Endothelial cell of umbilical vein (primary cell): ENCODE measurements around the gene EVC2. TPM values are rescaled to one million over a fixed set of nuclear protein-coding genes. Genes with fewer than 3 reads are reported as not detected.

Experiments used
- BruUV-seq: library from RNA; stranded (reverse); fragments of 400-500 nt; replicated peaks from 2 replicates; lab custom pipeline; 2021; lab: Mats Ljungman, UMichigan
- CTCF ChIA-PET: fragments of 300-600, 350-600 bp; sonication (Branson Sonifier 250); formaldehyde crosslinking; loops from one replicate; lab custom pipeline; 2021; ENCODE audit warnings: antibody characterized with exemption, inconsistent platforms; lab: Charles Lee
- POLR2A ChIA-PET: fragments of 300-600, 350-600 bp; sonication (Branson Sonifier 250); formaldehyde crosslinking; loops from one replicate; lab custom pipeline; 2021; ENCODE audit warnings: antibody characterized with exemption, inconsistent platforms; lab: Charles Lee
- DNase-seq: peaks from one replicate; pipeline ENCODE4 v3.0.0-alpha.2; 2011; ENCODE audit warnings: low read depth, low spot score
- FAIRE-seq: peaks from 2 replicates; lab custom pipeline; 2011; peaks lifted over from hg19 to GRCh38; lab: Jason Lieb, UNC
- H2AFZ ChIP-seq: 2 replicates; pipeline ENCODE4 v1.6.0; 2012; ENCODE audit warnings: low read depth, low read length, control low read depth, inconsistent platforms
- H3K27ac ChIP-seq: 2 replicates; pipeline ENCODE4 v1.5.1; 2011; ENCODE audit warnings: low read depth, mild to moderate bottlenecking, control low read depth, low read length, moderate library complexity; ENCODE audit not compliant: insufficient read depth
- H3K27me3 ChIP-seq, 2 experiments: 2 replicates each; pipeline versions ENCODE4 v1.6.0 to v1.6.1; 2011; ENCODE audit warnings: low read length in 2 of 2, mixed read lengths in 1 of 2; ENCODE audit not compliant: control insufficient read depth in 2 of 2, insufficient read depth in 2 of 2
- H3K36me3 ChIP-seq, 2 experiments: 2 replicates in 1 of 2; 3 replicates in 1 of 2; pipeline ENCODE4 v1.5.1; 2011; ENCODE audit warnings: low read length in 2 of 2, mild to moderate bottlenecking in 1 of 2, moderate library complexity in 1 of 2; ENCODE audit not compliant: control insufficient read depth in 2 of 2, insufficient read depth in 2 of 2; ENCODE audit errors: extremely low read depth in 1 of 2
- H3K4me1 ChIP-seq: 3 replicates; pipeline ENCODE4 v1.5.1; 2011; ENCODE audit warnings: mild to moderate bottlenecking, low read length; ENCODE audit not compliant: control insufficient read depth, insufficient read depth; ENCODE audit errors: extremely low read depth
- H3K4me2 ChIP-seq: 2 replicates; pipeline ENCODE4 v1.6.1; 2011; ENCODE audit warnings: low read length, control low read depth, mixed read lengths; ENCODE audit not compliant: insufficient read depth
- H3K4me3 ChIP-seq, 3 experiments: fragments of 200-600 bp in 1 of 3; sonication (generic), shearing (Covaris generic) in 1 of 3; replicated peaks in 1 of 3; 2 replicates each; pipeline ENCODE4 v1.5.1; 2011 to 2016; ENCODE audit warnings: control low read depth in 3 of 3, low read length in 3 of 3, mild to moderate bottlenecking in 2 of 3, inconsistent platforms in 1 of 3, low read depth in 1 of 3, moderate library complexity in 1 of 3; ENCODE audit not compliant: insufficient read depth in 1 of 3
- H3K79me2 ChIP-seq: 2 replicates; pipeline ENCODE4 v1.6.0; 2012; ENCODE audit warnings: low read length, inconsistent platforms; ENCODE audit not compliant: control insufficient read depth, insufficient read depth
- H3K9ac ChIP-seq: replicated peaks from 2 replicates; pipeline ENCODE3; 2011; ENCODE audit warnings: low read length, control low read depth; ENCODE audit not compliant: insufficient read depth; ENCODE audit errors: extremely low read depth
- H3K9me1 ChIP-seq: replicated peaks from 3 replicates; pipeline ENCODE4 v1.6.0; 2011; ENCODE audit warnings: mild to moderate bottlenecking, low read length; ENCODE audit not compliant: control insufficient read depth, insufficient read depth; ENCODE audit errors: extremely low read depth
- H3K9me3 ChIP-seq: replicated peaks from 2 replicates; pipeline ENCODE4 v1.5.1; 2012; ENCODE audit warnings: low read length, inconsistent platforms; ENCODE audit not compliant: control insufficient read depth, insufficient read depth
- H4K20me1 ChIP-seq: replicated peaks from 2 replicates; pipeline ENCODE3; 2011; ENCODE audit warnings: mild to moderate bottlenecking, low read length; ENCODE audit not compliant: control insufficient read depth, insufficient read depth; ENCODE audit errors: extremely low read depth
- MYC ChIP-seq: IDR thresholded peaks from one replicate; pipeline ENCODE4 v1.6.1; 2011; ENCODE audit warnings: mild to moderate bottlenecking, low read depth, low read length
- POLR2A ChIP-seq: IDR thresholded peaks from 2 replicates; pipeline ENCODE4 v1.6.1; 2012; ENCODE audit warnings: low read depth, mild to moderate bottlenecking, control low read depth, low read length
- dilution Hi-C: fragments of 300-500 bp; cut with MboI; formaldehyde crosslinking; loops from one replicate; pipeline ENCODE4 v1.15.0; 2019; ENCODE audit warnings: low sequenced_read_pairs; ENCODE audit not compliant: extremely low pct_ligation_motif_present
- intact Hi-C: fragments of 100-400 bp; cut with micrococcal nuclease; formaldehyde crosslinking; loops from one replicate; pipeline ENCODE4 v1.10.0; 2022
- polyA plus RNA-seq, 4 experiments: library from polyadenylated mRNA; depleted of rRNA in 3 of 4; stranded (reverse) in 3 of 4; unstranded in 1 of 4; fragments of >200 nt; gene quantifications; 2 replicates each; pipeline versions ENCODE4 v1.2.1 to v1.2.3, GENCODE V29; 2011 to 2012; ENCODE audit warnings: missing spikeins in 1 of 4
- total RNA-seq: library from RNA; stranded (reverse); gene quantifications from 2 replicates; pipeline ENCODE4 v1.2.3, GENCODE V29; 2021

Gene EVC2
- total and polyA plus RNA-seq, 2 donors (not counting 3 experiments of a cell fraction or from before 2014, with no cell fraction given) = 1.7 to 8.8 TPM

DNA sequence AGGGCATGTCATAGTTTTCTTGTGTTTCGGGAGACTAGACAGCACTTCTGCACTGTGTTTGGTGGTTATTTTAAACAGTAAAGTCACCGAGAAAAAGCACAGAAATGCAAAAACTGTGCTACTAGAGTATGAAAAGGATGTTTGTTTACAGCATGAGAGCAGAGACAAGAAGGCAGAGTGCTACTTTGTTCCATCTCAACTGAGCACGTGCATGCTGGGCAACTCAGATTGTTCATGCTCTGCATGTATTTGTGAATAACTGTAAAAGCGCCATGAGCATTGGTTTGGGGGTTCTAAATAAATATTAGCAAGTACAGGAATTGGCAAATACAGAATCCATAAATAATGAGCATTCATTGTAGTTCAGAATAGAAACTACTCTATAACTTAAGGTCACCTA is 10.1 kb upstream of the EVC2 start:
- DNase-seq (no peak), FAIRE-seq (no peak)
- H3K27me3 ChIP-seq = no peaks in the 10 kb centered on the region
- BruUV-seq = no TSS peak
- ChIA-PET CTCF (no interaction called here), POLR2A (no interaction called here)
- no peak for TF ChIP-seq POLR2A
- H4K20me1 ChIP-seq = no peaks in the 10 kb centered on the region
- H3K36me3 ChIP-seq = peaks cover 3 to 4% of the 10 kb centered on the region in 2 experiments
- H3K4me2 ChIP-seq = no peak overlapping the region
- no peak overlapping the region for H3K27ac ChIP-seq
- no peak overlapping the region for H2AFZ ChIP-seq
- intact Hi-C loops = no loop called here
- H3K4me1 ChIP-seq = peaks cover 3% of the 10 kb centered on the region
- H3K9ac ChIP-seq = no peak overlapping the region
- no peaks in the 10 kb centered on the region for H3K9me3 ChIP-seq
- no peak overlapping the region for H3K4me3 ChIP-seq
- H3K9me1 ChIP-seq = no peaks in the 10 kb centered on the region
- dilution Hi-C loops = no loop called here
- peaks cover 10% of the 10 kb centered on the region for H3K79me2 ChIP-seq

DNA sequence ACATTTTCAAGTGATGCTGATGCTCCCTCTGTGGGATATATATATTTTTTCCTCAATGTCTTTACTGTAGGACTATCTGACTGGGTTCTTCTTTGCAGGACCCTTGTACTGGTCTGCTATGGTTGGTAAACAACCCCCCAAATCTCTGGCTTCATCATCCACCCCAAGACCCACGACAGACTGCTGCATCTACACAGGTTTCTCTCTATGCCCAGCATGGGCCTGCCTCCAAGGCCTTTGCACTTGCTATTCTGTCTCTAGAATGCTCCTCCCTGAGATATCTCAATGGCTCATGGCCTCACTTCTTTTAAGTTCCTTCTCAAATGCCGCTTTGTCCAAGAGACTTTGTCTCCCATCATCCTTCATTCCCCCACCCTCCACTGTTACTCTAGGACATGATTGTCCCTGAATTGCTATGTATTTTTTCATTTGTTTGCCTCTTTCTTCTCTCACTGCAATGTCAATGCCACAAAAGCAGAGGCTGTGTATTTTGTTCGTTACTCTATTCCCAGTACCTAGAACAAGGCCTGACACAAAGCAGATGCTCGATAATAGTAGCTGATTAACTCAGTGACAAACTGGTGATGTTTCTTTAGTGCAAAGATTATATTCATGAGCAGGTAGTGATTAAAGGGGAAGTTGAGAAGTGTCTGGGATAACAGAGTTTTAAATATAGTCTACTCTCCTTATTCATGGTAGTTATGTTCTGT is 9.2 kb upstream of the EVC2 start:
- intact Hi-C loops = no loop called here
- Histone ChIP-seq H3K4me3 (no peak overlapping the region), H4K20me1 (no peaks in the 10 kb centered on the region), H3K9me3 (no peaks in the 10 kb centered on the region), H3K36me3 (peaks cover 2 to 3% of the 10 kb centered on the region in 2 experiments), H3K27ac (no peak overlapping the region), H3K9me1 (no peaks in the 10 kb centered on the region), H3K4me2 (no peak overlapping the region), H2AFZ (no peak overlapping the region), H3K79me2 (peaks cover 14% of the 10 kb centered on the region), H3K27me3 (no peaks in the 10 kb centered on the region), H3K9ac (no peak overlapping the region), H3K4me1 (peaks cover 3% of the 10 kb centered on the region)
- BruUV-seq = no TSS peak
- dilution Hi-C loops = no loop called here
- DNase-seq (no peak), FAIRE-seq (no peak)
- ChIA-PET POLR2A (no interaction called here), CTCF (no interaction called here)
- no peak for TF ChIP-seq MYC
